Activated T-cell treated with anti-CD3 and anti-CD28 coated beads, Interleukin-2, amount 50 U/mL, for 48 hours (primary cell): ENCODE results near the gene DPY19L1.
"Not testable (repeated sequence)": the region's sequence is repeated elsewhere in the genome, so short reads cannot be mapped to it uniquely, and the experiment has no call there.

ENCODE experiments used
- DNase-seq, 2 experiments: peaks; one replicate each; pipeline ENCODE4 v3.0.0-alpha.2; 2020

The DPY19L1 gene

DNA sequence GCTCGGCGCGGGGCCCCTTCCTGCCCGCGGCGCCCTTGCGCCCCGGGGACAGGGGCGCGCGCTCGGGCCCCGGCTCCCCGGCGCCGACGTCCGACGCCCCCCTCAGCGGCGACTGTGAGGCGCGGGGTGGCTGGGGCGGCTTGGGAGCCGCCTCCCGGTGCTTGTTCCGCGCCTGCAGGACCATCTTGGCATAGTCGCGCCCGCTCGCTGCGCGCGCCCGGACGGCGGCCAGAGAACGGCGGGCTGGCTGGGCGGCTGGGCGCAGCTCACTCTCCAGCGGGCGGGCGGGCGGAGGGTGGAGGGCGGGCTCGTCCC is at the start of gene DPY19L1:
TSS of gene DPY19L1 (minus strand) at position 275 of the 315 bp plus-strand sequence. CDS start at position 184, 91 bp downstream.
- DNase-seq = no peak

DNA sequence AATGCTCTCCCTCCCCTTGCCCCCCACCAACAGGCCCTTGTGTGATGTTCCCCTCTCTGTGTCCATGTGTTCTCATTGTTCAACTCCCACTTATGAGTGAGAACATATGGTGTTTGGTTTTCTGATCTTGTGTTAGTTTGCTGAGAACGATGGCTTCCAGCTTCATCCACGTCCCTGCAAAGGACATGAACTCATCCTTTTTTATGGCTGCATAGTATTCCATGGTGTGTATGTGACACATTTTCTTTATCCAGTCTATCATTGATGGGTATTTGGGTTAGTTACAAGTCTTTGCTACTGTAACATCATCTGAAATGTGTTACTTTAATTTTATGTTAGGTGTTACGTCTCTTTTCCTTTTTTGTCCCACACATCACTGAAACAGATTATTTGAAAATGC is 42.2 kb upstream of the DPY19L1 start:
- not testable (repeated sequence) for DNase-seq

DNA sequence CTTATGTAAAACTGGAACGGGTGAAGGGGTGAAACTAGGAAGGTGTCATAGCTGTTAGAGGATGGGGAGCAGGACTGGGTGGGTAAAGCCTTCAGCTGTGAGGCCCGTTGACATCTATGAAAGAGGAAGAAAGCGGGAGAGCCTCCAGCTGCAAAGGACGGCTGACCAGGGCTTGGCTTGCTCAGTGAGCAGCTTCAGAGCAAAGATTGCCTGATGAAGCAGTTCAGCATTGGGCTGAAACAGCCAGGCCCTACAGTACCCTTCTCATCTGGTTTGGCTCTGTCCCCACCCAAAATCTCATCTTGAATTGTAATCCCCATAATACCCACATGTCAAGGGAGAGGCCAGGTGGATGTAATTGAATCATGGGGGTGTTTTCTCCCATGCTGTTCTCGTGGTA is 36.7 kb upstream of the DPY19L1 start:
- DNase-seq = not testable (repeated sequence)

DNA sequence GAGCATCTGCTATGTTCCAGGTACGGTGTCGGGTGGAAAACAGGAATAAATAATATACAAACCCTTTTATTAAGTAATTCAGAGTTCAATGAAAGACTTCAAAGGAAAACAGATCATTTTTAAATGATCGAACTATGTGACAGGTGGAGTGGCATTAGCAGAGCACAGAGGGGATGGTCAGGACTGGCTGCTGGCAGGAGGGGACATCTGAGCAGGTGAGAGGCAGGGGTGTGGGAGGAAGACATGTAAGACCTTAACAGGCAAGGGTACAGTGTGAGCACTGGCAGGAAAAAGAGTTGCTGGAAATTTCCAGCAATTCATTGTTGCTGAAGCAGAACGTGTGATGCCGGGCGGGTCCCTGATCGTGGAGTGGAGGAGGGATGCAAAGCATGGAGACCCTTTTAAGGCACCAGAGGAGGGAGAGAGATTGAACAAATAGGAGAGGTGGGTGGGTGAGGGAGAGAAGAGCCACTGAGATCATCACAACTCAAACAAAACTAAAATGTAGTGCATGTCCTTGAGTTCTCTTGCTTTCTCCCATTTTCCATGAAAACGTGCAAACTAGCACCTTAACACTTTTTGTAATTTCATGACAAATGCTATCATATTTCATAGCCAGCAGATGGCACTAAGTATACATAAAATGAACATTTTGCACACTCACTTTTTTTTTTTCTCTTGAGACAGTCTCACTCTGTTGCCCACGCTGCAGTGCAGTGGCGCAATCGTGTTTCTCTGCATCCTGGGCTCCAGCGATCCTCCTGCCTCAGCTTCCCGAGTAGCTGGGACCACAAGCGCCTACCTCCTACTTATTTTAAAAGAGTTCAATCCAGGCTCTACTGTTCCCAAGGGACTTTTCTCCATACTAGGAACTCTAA is 35.9 kb upstream of the DPY19L1 start:
- peak in 1 of 2 experiments; percentile 20 for DNase-seq

DNA sequence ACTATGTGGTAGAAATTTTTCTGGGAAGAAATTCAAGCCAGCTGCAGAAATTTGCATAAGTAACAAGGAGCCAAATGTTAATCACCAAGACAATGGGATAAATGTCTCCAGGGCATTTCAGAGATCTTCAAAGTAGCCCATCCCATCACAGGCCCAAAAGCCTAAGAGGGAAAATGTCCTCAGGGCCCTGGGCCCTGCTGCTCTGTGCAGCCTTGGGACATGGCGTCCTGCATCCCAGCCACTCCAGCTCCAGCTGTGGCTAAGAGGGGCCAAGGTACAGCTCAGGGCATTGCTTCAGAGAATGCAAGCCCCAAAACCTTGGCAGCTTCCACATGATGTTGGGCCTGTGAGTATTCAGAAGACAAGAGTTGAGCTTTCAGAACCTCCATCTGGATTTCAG is 31.8 kb upstream of the DPY19L1 start:
- not testable (repeated sequence) for DNase-seq

DNA sequence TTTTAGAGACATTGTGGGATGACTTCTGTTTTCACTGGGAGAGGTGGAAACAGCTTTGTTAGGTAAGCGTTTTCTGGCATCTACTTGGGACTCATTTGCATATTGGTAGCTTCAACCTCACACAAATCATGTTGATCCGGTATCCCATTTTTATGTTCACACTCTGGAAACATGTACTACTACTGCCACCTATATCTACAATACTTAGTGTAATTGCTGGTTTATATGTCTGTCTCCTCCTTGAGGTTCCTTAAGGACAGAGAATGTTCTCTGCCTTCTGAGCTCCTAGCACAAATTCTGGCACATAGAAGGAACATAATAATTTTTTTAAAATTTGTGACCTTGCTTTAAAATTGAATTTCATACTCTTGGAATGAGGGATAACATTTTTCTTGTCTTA is 28.1 kb upstream of the DPY19L1 start:
- DNase-seq = not testable (repeated sequence)

DNA sequence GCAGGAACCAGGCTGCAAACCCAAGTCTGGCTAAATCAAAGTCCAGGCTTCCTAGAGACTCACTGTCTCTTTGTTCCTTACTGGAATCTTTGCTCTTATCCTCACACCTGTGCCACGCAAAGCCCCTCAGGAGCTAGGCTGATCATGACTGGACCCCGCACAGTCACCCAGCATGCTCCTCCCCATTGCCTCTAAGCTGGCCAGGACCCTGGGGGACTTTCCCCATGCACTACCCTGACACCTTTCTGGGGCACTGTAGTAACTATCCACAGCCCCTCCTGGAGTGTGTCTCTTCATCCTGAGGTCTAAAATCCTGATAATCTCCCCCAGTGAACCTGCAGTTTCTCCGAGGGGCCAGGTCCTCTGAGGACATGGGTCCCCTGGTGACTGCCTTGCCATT is 21.3 kb upstream of the DPY19L1 start:
- not testable (repeated sequence) for DNase-seq

DNA sequence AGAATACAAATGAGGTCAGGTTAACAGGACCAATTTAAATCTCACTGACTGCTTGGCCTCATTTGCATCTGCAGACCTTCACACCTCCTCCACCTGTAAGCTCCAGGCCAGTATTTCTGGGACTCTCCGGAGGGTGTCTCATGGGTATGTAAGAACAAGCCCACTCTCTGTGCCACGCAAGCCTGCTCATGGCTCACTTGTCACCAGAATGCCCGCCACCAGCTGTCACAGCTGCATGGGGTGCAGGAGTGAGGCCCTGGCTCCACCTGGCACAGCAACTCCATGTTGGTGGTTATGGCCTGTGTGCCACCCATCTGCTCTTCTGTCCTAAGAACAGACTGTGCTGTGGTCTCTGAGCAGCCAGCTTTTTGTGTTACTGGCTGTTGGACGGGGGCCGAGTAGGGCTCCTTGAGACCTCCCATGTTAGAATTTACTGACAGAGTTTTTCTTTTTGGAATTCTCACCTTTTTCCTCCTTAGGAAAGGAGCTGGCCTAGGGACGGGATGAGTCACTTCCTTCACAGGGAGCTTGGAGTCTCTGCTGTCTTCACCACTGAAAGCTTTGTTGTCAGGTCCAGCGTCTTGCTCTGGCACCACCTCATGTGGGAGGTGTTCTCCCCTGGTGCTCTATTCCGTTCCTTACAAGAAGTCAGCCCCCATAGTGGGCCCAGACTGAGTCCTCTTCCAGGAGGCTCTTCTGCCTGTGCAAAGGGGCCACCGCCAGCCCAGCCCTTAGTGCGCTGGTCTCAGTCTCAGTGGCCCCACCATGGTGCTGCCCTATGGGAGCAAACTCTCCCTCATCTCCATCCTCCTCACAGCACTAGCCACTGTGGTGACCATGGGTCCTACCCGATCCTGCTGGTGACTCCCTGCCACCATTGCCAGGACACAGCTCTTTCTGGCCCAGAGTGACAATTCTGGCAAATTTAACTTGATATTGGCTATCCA is 20.5 kb upstream of the DPY19L1 start:
- DNase-seq = not testable (repeated sequence)

DNA sequence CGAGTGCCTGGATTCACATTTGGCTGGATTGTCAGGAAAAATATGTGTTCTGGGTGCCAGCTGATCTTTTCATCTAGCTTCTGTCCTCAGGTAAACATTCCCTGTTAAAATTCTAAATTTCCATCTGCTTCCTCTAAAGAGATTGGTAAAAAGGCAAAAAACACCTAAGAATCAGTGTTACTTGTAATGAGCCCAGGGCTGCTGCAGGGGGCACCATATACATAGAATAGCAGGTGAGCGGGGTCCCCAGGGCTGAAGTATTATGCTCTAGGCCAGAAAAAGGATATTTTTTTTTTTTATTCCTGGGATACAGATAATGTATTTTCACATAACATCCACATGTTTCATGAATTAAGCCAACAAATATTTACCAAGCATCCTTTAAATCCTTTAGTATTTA is 18.4 kb upstream of the DPY19L1 start:
- not testable (repeated sequence) for DNase-seq

DNA sequence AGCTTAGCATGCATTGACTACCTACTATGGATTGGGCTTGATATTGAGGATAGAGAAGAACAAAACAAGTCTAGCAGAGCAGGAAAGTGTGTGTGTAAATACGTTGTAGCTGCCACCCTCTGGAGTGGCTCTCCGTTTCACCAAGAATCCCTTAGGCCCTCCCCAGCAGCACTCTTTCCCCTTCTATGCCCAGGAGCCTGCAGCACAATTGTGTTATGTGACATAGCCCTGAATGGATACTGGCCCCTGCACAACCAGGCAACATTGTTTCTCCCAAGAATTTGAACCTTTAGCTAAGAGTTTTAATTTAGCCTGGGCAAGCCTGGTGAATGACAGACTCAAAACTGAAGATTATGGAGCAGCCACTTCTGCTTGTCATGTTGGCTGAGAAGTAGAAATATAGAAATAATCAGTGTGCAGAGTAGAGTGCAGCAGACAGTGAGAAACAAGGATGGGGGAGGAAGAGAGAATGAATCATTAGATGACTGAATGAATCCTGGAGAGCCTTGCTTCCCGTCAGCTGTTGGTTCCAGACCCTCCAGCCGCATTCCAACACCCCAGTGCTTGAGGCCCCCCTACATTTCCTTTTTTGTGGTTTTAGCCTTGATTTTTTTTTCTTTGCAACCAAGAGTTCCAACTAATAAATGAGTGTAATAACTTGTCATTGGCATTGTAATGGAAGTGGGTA is 16.3 kb upstream of the DPY19L1 start:
- DNase-seq = not testable (repeated sequence)

DNA sequence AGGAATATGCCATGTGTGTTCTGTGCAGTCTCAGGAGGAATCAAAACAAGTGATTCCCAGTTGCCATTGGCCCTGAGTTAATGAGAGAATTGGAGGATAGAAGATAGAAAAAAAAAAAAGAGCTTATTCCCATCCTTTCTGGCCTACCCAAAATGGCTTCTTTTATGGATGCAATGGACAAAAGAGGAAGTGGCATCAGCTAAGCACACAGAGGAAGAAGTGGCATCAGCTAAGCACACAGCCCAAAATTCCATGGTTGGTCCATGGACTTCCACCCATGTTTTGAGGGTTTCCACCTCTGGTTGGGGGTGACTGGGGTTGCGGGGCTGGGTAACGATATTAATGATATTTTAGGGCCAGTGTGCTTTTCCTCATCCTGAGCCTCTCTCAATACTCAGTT is 11.1 kb upstream of the DPY19L1 start:
- DNase-seq = not testable (repeated sequence)

DNA sequence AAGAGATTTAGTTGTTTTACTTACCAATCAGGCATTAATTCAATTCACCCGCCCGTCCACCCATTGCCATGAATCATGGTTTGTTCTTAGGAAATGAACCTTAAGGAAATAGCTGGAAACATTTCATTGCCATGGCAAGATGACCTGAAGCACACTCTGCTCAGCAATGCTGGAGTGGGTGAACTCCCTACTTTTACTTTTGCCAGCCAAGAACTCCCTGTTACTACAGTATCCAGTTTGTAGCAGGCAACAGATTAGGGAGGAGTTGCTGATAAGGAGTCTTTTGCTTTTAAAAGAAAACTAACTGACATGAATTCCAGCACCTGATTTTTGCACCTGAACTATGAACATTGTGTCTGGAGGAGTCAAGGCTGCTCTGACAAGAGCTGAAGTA is 10.6 kb upstream of the DPY19L1 start:
- DNase-seq = not testable (repeated sequence)

DNA sequence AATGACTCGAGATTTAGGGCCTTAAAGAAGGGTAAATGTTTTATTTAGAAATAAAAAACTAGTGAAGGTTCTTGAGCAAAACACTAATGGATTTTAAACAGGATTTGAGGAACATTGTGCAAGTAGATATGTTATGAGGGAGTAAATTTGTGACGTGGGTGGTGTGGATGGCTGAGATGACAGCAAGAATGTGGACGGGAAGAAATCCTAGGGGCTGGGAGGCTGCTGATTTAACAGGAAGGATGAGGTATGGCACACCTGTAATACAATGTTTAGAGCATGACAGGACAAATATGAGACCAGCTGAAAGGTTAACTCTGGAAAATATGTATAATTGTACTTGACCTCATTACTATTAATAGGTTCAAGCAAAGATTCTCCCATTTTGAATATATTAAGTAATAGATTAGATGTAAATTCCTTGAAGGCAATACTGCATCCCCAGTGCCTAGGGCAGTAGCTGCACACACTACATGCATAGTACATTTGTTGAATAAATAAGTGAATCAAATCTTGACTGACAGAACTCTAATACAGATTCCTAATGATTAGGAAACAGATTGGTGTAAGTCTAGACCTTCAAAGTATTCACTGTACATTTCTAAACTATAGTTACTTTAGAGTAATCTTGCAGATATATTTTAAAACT is 10.1 kb upstream of the DPY19L1 start:
- not testable (repeated sequence) for DNase-seq

DNA sequence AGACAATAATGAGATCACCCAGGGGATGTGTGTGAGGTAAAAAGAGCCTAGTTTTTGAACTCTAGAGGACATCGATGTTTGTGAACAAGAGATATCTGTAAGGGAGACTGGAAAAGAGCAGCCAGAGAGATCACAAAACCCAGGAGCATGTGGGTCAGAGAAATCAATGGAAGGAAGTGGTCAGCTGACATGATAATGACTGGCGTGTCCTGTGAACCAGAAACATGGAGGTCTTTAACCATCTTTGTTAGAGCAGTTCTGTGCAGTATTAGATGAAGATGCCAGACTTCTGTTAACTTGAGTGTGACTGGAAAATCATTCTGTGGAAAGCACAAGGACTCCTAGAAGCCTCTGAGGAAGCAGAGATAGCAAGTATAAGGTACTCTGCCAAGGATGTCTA is 6.0 kb upstream of the DPY19L1 start:
- not testable (repeated sequence) for DNase-seq

DNA sequence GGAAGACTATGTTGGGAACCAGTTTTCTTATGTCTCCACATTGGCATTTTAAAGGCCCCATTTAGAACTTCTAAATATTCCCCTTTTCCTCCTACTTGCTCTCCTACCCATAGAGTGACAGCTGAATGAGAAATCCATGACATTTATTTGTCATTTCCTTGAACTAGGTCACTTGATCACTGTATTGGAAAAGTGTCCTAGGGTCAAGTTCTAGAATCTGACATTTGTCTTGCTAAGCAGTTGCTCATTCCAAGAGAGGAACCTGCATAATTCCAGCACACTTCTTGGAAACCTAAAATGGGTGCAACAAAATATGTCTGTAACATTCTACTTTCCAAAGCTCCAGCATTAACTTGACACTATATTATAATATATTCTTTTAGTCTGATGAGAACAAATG is 3.6 kb upstream of the DPY19L1 start:
- no peak for DNase-seq

DNA sequence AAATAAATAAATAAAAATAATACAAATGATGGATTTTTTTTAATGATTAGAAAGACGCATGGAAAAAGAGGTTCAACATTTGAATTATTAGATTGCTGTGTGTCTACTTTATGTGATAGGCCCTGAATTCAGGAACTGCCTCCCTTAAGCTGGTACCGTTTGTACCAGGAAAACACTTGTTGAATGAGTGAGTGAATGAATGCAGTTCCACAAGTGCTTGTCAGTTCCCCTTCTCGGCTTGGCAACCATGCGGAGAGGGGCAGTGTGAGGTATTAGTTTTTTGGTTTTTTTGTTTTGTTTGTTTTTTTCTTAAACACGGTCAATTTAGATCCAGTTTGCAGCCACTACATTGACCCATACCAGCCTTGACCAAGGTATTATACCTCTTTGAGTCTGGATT is 2.1 kb upstream of the DPY19L1 start:
- DNase-seq = no peak

DNA sequence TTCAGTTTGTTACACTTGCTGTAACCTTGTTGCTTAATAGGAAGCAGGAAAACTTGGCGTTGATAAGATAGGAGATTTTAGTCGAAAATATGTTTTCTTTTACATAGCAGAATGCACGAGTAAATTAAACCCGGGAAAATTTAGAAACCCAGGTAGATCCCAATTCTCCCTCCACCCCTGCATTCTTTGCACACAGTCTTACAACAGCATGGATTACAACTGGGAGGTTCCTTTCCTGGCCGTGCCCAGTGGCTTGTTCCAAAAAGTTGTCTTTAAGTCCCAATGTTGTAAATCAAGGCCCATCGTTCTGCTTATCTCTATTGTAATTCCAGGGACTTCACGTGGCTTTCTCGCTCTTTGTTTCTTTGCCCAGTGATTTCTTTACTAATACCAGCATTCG is 1.1 kb upstream of the DPY19L1 start:
- DNase-seq = no peak

DNA sequence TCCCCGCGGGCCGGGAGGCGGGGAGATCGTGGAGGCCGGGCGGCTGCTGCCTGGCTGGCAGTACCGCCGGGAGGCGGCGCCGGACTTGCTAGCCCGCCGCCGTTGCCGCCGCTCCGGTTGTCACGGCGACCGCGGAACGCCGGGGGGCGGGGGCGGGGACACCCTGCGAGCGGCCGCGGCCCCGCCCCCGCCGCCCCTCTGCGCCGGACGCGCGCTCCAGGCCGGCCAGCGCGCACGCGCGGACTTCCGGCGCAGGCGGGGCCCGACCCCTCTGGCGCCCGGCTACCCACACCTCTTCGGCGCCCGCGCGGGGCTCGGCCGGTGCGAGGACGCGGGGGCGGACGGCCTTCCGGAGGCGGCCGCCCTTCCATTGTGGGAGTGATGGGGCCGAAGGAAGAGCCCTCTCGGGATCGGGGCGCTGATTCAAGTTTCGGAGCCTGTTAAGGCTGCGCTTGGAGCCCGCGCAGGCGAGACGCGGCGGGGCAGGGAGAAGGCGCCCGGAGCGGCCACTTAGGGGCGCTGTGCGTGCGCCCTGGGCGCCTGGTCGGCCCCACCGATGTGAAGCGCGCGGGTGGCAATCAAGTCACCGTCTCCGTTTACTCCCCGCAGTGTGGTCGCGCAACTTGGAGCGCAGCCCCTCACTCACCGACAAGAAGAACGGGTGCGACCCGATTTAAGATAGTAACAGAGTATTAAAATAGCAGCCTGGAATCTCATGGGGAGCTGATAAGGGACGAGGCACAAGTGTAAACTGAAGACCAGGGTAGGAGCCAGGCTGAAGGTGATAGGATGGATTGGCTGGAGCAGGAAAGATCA is 449 bp upstream of the DPY19L1 start:
- DNase-seq = peak; percentile 88 to 92

DNA sequence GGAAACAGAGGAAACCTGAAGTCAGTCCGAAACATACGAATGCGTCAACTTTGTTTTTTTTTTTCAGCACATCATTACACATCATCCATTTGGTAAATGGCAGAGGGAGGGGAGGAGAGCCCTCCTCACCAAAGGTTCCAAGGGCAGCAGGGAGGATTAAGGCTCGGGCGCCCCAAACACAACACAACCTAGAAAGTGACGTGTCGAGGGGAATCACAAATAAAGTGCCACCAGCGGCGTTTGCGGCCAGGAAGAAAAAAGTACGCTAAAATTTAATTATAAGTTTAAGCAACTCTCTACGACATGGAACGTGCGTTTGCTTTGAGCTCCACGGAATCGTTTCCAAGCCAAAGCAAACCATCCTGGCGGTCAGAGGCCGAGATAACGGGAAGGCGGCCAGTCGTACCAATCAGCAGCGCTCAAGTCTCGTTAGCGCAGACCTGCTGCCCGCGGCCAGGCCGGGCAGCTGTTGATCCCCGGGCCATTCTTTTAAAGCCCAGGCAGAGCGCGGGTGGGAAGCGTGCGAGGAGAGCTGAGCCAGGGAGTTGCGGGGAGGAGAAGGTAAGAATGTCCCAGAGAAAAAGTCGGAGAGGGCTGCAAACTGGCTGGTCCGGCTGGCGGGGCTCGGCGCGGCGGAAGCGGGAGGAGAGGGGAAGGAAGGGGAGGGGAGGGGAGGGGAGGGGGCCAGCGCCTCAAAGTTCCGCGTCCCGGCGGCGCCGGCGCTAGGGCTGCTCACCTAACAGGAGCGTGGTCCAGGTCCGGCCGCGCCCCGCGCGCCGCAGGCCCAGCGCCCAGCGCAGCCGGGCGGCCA is 719 bp downstream of the DPY19L1 start:
- peak; percentile 50 to 56 for DNase-seq

DNA sequence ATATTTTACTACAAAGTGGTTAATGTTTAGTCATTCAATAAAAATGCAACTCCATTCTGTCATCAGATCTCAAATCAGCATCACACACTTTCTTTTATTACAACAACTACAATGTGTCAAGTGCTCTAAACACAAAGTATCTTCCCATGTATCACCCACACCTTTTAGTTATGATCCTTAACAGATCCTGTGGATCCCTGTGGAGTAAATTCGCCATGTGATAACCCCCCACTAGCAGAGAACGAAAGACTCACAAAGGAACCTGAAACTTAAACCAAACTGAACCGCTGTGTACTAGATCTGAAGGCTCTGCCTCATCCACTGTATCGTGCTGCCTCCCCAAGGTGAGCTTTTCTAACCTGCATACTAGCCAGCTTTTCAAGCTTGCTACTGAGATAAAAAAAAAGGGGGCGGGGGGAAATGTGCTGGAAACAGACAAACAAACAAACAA is 1.7 kb downstream of the DPY19L1 start:
- peak; percentile 25 to 35 for DNase-seq

DNA sequence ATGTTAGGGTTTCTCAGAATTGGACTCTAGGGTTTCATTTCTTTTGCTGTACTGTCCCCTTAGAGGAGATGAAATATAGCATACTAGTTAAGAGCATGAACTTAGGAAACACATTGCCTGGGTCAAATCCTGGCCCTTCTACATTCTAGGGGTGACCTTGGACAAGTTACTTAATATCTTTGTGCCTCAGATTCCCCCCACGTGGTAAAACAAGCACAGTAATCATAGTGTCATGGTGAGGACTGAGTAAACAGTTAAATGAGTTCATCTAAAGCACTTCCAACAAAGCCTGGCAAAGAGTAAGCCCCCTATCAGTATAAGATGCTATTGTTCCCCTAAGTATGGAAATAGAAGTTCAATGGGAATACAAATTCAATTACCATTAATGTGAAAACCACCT is 5.1 kb downstream of the DPY19L1 start:
- DNase-seq = no peak
